Sigmoid colon (tissue), 7 donors: ENCODE results near the gene ADGB. TPM values are rescaled to one million over a fixed set of nuclear protein-coding genes. Genes with fewer than 3 reads are reported as not detected.

Experiments
- DNase-seq: peaks from one replicate; pipeline ENCODE4 v3.0.0-alpha.2; 2019
- H3K27ac ChIP-seq, 4 donors: fragments of 200-600 bp; sonication (generic); one replicate each; pipeline ENCODE4 v1.5.1; 2016 to 2019; ENCODE audit warnings: mild to moderate bottlenecking in 1 of 4
- H3K27me3 ChIP-seq, 3 donors: fragments of 200-600 bp; sonication (generic); one replicate each; pipeline ENCODE4 v1.5.1; 2019; ENCODE audit warnings: mild to moderate bottlenecking in 1 of 3
- H3K36me3 ChIP-seq, 4 donors: fragments of 200-600 bp; sonication (generic); one replicate each; pipeline ENCODE4 v1.5.1; 2016 to 2019
- H3K4me1 ChIP-seq, 4 donors: fragments of 200-600 bp; sonication (generic); one replicate each; pipeline ENCODE4 v1.5.1; 2017 to 2019
- H3K4me3 ChIP-seq, 4 donors: fragments of 200-600 bp; sonication (generic); one replicate each; pipeline ENCODE4 v1.5.1; 2017 to 2019; ENCODE audit warnings: mild to moderate bottlenecking in 2 of 4, moderate library complexity in 1 of 4
- H3K9me3 ChIP-seq, 4 donors: fragments of 200-600 bp in 3 of 4; sonication (generic) in 3 of 4; one replicate each; pipeline versions ENCODE4 v1.5.1 to v1.6.1; 2013 to 2019
- EP300 ChIP-seq, 4 donors: sonication (generic); formaldehyde crosslinking; IDR thresholded peaks; one replicate each; pipeline ENCODE4 v1.6.1; 2017; ENCODE audit warnings: antibody characterized with exemption in 4 of 4
- POLR2A ChIP-seq, 2 donors: fragments of 450-650 bp; IDR thresholded peaks; one replicate each; pipeline ENCODE4 v1.6.1; 2016; ENCODE audit warnings: antibody characterized with exemption in 2 of 2, mild to moderate bottlenecking in 2 of 2, moderate library complexity in 2 of 2
- POLR2AphosphoS5 ChIP-seq, 4 donors: sonication (generic); formaldehyde crosslinking; IDR thresholded peaks; one replicate each; pipeline ENCODE4 v1.6.1; 2017; ENCODE audit warnings: antibody characterized with exemption in 4 of 4
- WGBS, 2 donors: extraction: QIAGEN DNeasy Blood & Tissue Kit; methylation state at CpG; one replicate each; pipeline ENCODE4 v1.1.7; 2013; 5-methylcytosine and 5-hydroxymethylcytosine counted together
- intact Hi-C: fragments of 100-400 bp; cut with DNase I; formaldehyde crosslinking; loops from one replicate; pipeline ENCODE4 v1.15.1; 2023
- polyA plus RNA-seq, 3 donors: library from polyadenylated mRNA; stranded (reverse); fragments of 200-250 nt; gene quantifications; one replicate each; pipeline ENCODE4 v1.2.3, GENCODE V29; 2013
- total RNA-seq, 4 donors: library from RNA; depleted of rRNA; stranded (reverse); fragments of >200 nt; gene quantifications; one replicate each; pipeline ENCODE4 v1.1.0, GENCODE V29; 2016
- TF ChIP-seq, protein P1 (sequence below), 4 experiments: fragments of 450-650 bp in 3 of 4; fragments of 200-600 bp in 1 of 4; IDR thresholded peaks; one replicate each; pipeline ENCODE4 v1.5.1; 2016 to 2019; ENCODE audit warnings: antibody characterized with exemption in 4 of 4, mild to moderate bottlenecking in 3 of 4, moderate library complexity in 2 of 4
- donor health status: healthy with polysubstance abuse.
- donor health status: Bipolar disorder and iron deficiency.
- donor health status: healthy.

The ADGB gene
- total and polyA plus RNA-seq, 7 donors, result 0.13 to 0.55 TPM; not detected in 5

DNA sequence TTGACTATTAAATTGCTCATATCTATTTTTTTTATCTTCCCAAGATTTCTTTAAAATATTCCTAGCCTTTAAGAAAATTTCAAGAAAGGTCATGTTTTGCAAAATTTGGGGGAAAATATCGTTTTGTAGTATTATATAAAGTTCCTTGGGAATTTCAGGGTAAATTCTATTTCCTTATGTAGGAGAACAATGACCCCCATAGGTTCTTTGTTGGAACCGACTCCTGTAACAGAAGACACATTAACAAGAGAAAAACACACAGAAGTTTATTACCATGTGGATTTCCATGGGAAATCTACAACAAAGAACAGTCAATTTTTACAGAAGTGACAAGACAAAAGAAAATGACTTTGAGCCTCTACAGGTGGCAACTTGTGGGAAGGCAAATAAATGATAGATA lies 68.1 kb downstream of the ADGB start:
- H3K9me3 ChIP-seq, result peaks cover 0 to 1% (median 0%) of the 10 kb centered on the region in 4 donors
- DNase-seq, result no peak
- H3K4me1 ChIP-seq, result no peaks in the 10 kb centered on the region
- H3K27me3 ChIP-seq, result no peaks in the 10 kb centered on the region
- TF ChIP-seq, protein P1, sequence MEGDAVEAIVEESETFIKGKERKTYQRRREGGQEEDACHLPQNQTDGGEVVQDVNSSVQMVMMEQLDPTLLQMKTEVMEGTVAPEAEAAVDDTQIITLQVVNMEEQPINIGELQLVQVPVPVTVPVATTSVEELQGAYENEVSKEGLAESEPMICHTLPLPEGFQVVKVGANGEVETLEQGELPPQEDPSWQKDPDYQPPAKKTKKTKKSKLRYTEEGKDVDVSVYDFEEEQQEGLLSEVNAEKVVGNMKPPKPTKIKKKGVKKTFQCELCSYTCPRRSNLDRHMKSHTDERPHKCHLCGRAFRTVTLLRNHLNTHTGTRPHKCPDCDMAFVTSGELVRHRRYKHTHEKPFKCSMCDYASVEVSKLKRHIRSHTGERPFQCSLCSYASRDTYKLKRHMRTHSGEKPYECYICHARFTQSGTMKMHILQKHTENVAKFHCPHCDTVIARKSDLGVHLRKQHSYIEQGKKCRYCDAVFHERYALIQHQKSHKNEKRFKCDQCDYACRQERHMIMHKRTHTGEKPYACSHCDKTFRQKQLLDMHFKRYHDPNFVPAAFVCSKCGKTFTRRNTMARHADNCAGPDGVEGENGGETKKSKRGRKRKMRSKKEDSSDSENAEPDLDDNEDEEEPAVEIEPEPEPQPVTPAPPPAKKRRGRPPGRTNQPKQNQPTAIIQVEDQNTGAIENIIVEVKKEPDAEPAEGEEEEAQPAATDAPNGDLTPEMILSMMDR (IDR thresholded peaks at IDR 0.05), result no peak
- no peak for TF ChIP-seq POLR2AphosphoS5 (IDR thresholded peaks at IDR 0.05)
- TF ChIP-seq POLR2A (IDR thresholded peaks at IDR 0.05), result no peak
- no peak for TF ChIP-seq EP300 (IDR thresholded peaks at IDR 0.05)
- no peak overlapping the region for H3K27ac ChIP-seq
- H3K36me3 ChIP-seq, result no peaks in the 10 kb centered on the region
- no peak overlapping the region for H3K4me3 ChIP-seq
- 17 to 57% methylated on average over 2 of the region's 2 CpGs for WGBS, 2 donors
- intact Hi-C loops, result no loop called here

DNA sequence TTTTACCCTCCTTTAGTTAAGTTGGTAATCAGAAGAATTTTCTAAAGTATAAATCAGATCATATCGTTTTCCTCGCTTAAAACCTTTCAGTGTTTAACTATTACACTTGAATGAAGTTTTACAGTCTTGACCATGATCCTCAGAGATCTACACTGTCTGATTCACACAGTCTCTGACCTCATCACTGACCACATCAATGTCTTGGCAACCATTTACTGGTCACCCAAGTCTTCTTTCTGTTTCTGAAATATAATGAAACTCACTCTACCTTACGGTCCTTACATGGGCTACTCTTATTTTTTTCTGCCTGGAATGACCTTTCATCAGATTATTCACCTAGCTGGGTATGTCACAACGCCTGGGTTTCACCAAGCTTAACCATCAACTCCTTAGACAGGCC lies 71.4 kb downstream of the ADGB start:
- H3K9me3 ChIP-seq, result no peaks in the 10 kb centered on the region
- no peak overlapping the region for H3K27ac ChIP-seq
- no peaks in the 10 kb centered on the region for H3K27me3 ChIP-seq
- 89 to 90% methylated on average over 4 of the region's 4 CpGs for WGBS, 2 donors
- TF ChIP-seq EP300 (IDR thresholded peaks at IDR 0.05) (no peak), POLR2AphosphoS5 (IDR thresholded peaks at IDR 0.05) (no peak), POLR2A (IDR thresholded peaks at IDR 0.05) (no peak)
- TF ChIP-seq, protein P1 (IDR thresholded peaks at IDR 0.05), result no peak
- H3K4me3 ChIP-seq, result no peak overlapping the region
- no peak for DNase-seq
- H3K4me1 ChIP-seq, result no peaks in the 10 kb centered on the region
- no peaks in the 10 kb centered on the region for H3K36me3 ChIP-seq
- intact Hi-C loops, result no loop called here

DNA sequence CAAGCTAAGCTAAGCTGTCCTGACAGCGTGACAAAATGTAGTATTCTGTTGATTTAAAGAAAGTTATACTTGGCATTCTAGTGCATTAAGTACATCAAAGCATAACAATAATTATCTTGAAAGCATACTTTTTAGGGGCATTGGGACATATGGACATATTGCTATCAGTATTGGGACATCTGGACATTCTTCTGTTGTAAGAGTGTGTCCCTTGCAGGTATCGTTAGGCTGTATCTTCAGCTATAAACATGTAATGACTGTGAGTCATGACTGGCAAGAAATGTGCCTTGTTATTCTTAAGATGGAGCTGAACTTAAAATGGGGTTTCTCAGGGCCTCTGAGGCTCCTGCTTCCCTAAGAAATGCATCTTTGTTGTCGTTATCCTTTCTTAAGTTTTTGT lies 74.3 kb downstream of the ADGB start:
- H3K4me3 ChIP-seq, result no peak overlapping the region
- intact Hi-C loops, result no loop called here
- no peak for TF ChIP-seq EP300 (IDR thresholded peaks at IDR 0.05)
- no peak for TF ChIP-seq POLR2A (IDR thresholded peaks at IDR 0.05)
- TF ChIP-seq POLR2AphosphoS5 (IDR thresholded peaks at IDR 0.05), result no peak
- TF ChIP-seq, protein P1 (IDR thresholded peaks at IDR 0.05), result no peak
- H3K27ac ChIP-seq, result no peak overlapping the region
- no peaks in the 10 kb centered on the region for H3K4me1 ChIP-seq
- no peaks in the 10 kb centered on the region for H3K36me3 ChIP-seq
- no peaks in the 10 kb centered on the region for H3K27me3 ChIP-seq
- DNase-seq, result no peak
- no peaks in the 10 kb centered on the region for H3K9me3 ChIP-seq
- 68 to 79% methylated on average over 3 of the region's 3 CpGs for WGBS, 2 donors

DNA sequence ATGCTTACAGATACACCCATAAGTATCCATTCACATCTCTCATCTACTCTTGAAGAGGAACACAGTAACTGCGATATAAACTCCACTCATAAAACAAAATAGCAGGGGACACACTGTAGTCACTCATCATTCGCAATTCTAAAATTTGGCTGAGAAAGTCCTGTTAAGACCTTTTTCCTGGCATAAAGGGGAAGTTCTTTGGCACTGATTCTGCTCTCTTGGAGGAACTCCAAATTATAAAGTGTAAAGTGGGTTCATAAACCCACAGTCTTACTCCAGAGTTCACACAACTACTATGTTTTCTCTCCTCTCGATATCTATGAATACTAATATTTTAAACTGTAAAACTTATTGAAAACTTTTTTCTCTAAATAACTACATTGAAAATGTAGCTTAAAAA lies 80.6 kb downstream of the ADGB start:
- Histone ChIP-seq H3K27ac (no peak overlapping the region), H3K36me3 (no peaks in the 10 kb centered on the region), H3K27me3 (no peaks in the 10 kb centered on the region), H3K4me3 (no peak overlapping the region), H3K9me3 (no peaks in the 10 kb centered on the region), H3K4me1 (no peaks in the 10 kb centered on the region)
- 68 to 73% methylated on average over 3 of the region's 3 CpGs for WGBS, 2 donors
- intact Hi-C loops, result no loop called here
- no peak for DNase-seq
- TF ChIP-seq POLR2A (IDR thresholded peaks at IDR 0.05) (no peak), POLR2AphosphoS5 (IDR thresholded peaks at IDR 0.05) (no peak), EP300 (IDR thresholded peaks at IDR 0.05) (no peak)
- TF ChIP-seq, protein P1 (IDR thresholded peaks at IDR 0.05), result no peak

- Histone ChIP-seq H3K4me1 (no peaks in the 10 kb centered on the region), H3K4me3 (no peak overlapping the region), H3K36me3 (no peaks in the 10 kb centered on the region), H3K27ac (no peak overlapping the region), H3K27me3 (no peaks in the 10 kb centered on the region), H3K9me3 (no peaks in the 10 kb centered on the region)
- WGBS, 2 donors, result 91 to 100% methylated on average over 1 of the region's 1 CpG
- no peak for DNase-seq
- TF ChIP-seq, protein P1 (IDR thresholded peaks at IDR 0.05), result no peak
- TF ChIP-seq EP300 (IDR thresholded peaks at IDR 0.05), result no peak
- TF ChIP-seq POLR2A (IDR thresholded peaks at IDR 0.05), result no peak
- no peak for TF ChIP-seq POLR2AphosphoS5 (IDR thresholded peaks at IDR 0.05)
- intact Hi-C loops, result no loop called here
Observed at GRCh38 chr6:146682919-146683318, 84.1 kb downstream of the ADGB start.
